WTC11 (cell line): ENCODE measurements around the gene PXK.

ENCODE experiments used
- ZNF263 ChIP-seq: sonication (generic); formaldehyde crosslinking; IDR thresholded peaks from 2 replicates; pipeline ENCODE4 v1.8.1; 2022; ENCODE audit warnings: low read depth, mild to moderate bottlenecking, moderate library complexity, missing genetic modification reagents
- TF ChIP-seq, protein P1 (sequence below): fragments of 200-600 bp; IDR thresholded peaks from 2 replicates; pipeline ENCODE4 v1.8.0; 2022; ENCODE audit warnings: antibody characterized with exemption

- no peak for TF ChIP-seq ZNF263 (CRISPR knock-in tag)
- TF ChIP-seq, protein P1, sequence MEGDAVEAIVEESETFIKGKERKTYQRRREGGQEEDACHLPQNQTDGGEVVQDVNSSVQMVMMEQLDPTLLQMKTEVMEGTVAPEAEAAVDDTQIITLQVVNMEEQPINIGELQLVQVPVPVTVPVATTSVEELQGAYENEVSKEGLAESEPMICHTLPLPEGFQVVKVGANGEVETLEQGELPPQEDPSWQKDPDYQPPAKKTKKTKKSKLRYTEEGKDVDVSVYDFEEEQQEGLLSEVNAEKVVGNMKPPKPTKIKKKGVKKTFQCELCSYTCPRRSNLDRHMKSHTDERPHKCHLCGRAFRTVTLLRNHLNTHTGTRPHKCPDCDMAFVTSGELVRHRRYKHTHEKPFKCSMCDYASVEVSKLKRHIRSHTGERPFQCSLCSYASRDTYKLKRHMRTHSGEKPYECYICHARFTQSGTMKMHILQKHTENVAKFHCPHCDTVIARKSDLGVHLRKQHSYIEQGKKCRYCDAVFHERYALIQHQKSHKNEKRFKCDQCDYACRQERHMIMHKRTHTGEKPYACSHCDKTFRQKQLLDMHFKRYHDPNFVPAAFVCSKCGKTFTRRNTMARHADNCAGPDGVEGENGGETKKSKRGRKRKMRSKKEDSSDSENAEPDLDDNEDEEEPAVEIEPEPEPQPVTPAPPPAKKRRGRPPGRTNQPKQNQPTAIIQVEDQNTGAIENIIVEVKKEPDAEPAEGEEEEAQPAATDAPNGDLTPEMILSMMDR: no peak
Observed at GRCh38 chr3:58473275-58473674, 140.6 kb downstream of the PXK start.
